HG02763 (cell line): ENCODE data around the gene TIRAP.
A peak's percentile ranks its signal among the peaks of the same experiment; 100 is the strongest.
"Not testable (repeated sequence)": the region's sequence is repeated elsewhere in the genome, so short reads cannot be mapped to it uniquely, and the experiment has no call there.

Experiments used
- ATAC-seq: cut with Tn5 transposase; IDR thresholded peaks from one replicate; pipeline ENCODE4 v1.9.1; 2021; ENCODE audit warnings: mild to moderate bottlenecking, moderate library complexity; ENCODE audit not compliant: unreplicated experiment

Gene TIRAP

DNA sequence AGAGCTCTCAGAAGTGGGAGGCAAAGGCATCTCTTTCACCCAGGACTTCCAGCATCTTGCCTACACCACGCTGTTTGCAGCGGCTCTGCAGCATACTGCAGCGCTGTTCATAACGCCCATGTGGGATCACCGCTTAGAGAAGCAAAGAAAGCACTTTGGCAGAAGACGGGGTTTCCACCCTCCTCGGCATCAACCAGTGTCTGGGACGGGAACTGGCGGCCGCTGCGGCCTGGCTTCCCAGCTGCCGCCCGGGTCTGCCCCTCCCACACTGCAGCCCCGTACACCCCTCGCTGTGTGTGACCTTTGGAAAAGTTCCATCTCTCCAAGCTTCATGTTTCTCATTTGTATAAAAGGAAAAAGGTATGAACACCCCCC, 545 bp upstream of the TIRAP start:
- no peak for ATAC-seq

DNA sequence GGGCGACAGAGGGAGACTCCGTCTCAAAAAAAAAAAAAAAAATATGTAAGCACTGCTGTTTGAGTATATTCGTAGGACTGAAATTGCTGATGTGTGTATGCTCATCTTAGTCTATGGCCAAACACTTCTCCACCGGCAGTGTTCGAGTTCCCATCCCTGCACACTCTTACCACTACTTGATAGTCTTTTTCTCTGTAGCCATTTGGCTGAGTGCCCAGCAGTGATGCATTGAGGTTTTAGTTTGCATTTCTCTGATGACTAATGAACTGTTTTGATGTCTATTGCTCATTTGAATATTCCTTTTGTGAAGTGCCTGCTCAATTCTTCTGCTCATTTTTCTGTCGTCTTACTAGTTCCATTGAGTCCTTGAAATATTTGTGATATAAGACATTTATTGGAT, 1.9 kb downstream of the TIRAP start:
- ATAC-seq, result peak; percentile 68

DNA sequence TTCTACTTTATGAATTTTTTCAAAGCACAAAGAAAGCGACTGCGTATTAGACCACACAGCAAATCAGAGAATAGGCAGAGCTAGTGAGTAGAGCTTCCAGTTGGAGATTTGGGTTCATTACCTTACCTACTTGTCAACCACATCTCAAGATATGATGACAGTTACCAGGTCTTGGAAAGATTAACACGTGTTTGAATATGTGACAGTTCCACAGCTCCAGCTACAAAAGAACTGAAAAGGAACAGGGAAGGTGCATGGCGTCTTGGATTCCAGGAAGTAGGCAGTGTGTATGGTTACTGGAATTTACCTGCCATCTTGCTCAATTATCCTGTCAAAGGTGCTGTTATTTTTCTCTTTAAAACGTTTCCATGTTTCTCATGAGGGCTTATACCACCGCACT, 5.3 kb downstream of the TIRAP start:
- ATAC-seq, result no peak

DNA sequence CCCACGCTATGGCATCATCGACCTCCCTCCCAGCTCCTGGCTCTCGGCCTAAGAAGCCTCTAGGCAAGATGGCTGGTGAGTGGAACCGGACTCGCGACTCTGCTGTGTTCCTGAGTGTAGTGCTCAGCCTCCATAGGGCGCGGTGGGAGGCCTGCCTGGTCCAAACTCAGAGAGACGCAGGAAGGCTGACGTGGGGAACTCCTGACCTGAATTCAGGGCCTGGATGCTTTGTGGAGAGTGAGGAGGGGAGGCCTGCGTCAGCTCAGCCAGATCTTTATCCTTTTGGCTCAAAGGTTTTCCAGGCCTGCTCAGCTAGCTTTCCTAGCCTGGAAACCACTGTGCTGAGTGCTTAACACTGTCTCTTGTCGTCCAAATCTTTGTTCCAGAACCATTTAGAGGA, 8.0 kb downstream of the TIRAP start:
- no peak for ATAC-seq

DNA sequence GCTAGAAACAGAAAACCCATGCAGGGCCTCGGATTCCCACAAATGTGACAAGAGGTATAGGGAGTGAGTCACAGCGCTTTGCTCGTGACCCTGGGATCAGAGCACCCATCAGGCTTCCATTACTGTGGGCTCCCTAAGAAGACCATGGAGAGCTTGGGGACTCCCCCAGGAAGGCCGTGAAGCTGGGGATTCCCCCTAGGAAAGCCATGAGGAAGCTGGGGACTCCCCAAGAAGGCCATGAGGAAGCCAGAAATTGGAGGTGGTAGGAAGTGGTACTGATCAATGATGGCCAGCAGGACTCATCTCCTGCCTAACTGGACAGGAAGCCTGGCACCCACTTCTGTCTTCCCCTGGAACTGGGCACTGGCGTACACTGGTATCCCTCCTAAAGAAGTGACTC, 10.8 kb downstream of the TIRAP start:
- no peak for ATAC-seq

DNA sequence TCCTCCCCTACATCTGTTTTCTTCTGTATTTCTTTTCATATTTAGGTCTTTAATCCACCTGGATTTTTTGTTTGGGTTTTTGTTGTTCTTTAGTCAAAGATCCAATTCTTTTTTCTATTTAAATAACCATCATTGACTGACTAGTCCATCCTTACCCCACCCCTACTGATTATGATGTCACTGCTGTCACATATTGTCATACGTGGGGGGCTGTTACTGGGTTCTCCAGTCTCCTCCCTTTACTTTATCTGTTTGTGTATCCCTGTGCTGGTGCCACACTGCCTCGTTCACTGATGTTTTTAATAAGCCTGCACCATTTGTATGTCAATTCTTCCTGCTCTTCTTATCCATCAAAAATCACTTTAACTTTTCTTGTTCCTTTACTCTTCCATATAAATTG, 14.1 kb downstream of the TIRAP start:
- ATAC-seq, result no peak

DNA sequence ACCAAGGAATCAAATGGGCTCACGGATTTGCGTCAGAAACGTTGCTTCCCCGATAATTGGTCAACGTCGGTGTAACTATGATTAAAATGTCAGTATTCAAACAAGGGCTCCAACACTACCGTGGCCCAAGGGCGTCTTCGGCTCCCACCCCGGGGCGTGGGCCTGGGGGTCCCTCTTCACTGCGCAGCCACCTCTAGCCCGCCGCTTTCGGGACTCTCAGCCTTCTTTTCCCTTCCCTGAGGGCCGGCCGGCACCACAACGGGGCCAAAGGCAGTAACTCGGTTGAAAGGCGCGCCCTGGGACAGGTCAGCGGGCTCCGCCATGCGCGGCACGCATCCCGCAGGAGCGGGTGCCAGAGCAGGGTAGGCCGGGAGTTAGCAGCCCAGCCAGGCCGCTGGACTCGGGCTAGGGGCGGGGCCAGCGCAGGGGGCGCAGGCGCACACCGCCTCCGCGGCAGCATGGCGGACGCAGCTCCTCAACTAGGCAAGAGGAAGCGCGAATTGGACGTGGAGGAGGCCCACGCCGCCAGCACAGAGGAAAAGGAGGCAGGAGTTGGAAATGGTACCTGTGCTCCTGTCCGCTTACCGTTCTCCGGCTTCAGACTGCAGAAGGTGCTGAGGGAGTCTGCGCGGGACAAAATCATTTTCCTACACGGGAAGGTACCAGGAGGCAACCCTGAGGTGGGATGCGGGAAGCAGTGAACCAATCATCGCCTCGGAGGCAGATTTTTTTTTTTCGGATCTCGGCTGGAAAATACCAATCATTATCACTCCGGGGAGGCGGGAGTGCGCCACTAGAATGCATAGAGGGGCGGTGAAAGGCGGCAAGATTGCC, 20.9 kb downstream of the TIRAP start, which contains the start of gene DCPS:
DCPS (plus strand) TSS at position 438 of the 834 bp plus-strand sequence; CDS start at position 459, 21 bp downstream.
- peak; percentile 91 for ATAC-seq

DNA sequence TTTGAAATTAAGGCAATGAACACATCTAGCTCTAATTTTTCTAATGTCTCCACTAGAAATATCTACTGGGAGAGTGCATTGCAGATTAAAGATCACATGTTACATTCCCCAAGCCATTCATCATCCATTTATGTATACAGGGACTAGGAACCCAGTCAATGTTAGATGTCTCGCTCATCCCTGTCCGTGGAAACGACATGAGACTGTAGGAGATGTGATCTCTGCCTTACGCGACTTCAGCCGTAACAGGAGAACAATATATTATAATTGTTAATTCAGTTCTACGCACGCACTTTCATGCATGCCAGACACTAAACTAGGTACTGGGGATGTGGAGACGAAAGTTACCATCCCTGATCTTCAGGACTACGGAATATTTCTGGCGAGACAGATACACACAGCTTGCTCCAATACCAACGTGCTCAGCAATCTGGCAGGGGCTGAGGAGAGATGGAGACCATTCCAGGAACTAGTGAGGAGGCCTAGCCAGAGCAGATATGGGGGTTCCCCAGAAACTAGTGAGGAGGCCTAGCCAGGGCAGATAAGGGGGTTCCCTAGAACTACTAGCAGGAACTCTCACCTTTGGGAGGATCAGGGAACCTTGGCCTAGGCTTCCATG, 21.7 kb downstream of the TIRAP start:
- no peak for ATAC-seq

DNA sequence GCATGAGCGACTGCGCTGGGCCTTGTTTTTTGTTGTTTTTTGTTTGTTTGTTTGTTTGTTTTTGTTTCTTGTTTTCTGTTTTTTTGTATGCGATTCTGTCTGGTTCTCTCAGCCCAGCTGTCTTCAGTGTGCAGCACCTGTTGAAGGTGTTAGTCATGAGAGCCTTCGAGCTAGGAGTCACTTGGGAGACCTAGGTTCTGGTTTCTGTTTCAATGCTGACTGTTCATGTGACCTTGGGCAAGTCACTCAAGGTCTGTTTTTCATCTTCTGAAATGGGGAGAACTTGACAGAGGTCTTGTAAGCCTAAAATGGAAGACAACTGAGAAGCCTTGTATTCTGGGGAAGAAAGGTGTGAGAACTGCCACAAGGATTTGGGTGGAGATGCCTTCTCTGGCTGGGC, 22.8 kb downstream of the TIRAP start:
- peak; percentile 44 for ATAC-seq

DNA sequence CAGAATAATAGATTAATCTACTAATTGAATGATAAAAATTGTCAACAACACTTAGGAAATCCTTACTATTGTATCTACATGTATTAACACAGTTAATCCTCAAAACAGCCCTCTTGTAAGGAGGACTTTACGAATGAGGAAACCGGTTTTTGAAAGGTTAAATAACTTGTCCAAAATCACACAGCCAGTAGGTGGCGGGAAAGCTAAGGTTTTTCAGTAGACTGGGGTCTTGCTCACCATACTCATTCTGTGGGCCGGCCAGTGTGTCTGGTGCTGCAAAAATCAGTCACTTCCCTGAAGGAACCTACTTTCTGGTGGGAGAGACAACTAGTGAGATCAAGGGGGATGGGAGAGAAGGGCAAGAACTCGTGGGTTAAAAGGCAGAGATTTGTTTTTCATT, 24.8 kb downstream of the TIRAP start:
- ATAC-seq, result no peak

DNA sequence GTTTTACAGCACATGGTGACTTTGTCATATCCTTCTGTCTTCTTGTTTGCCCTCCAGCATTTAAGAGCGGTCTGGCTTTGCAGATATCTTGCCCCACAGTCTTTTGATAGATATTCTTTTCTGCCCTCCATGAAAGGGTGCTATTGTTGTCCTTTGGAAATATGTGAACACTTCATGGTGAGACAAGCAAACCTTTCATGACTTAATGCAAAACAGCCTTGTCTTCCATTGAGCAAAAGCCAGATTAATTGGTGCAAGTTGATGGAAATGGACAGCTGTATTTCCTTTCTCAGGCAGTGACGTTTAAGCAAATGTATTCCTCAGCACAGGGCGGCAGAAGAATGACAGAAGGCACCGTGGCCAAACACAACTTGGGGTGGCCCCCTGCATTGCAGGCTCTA, 25.4 kb downstream of the TIRAP start:
- ATAC-seq, result no peak

DNA sequence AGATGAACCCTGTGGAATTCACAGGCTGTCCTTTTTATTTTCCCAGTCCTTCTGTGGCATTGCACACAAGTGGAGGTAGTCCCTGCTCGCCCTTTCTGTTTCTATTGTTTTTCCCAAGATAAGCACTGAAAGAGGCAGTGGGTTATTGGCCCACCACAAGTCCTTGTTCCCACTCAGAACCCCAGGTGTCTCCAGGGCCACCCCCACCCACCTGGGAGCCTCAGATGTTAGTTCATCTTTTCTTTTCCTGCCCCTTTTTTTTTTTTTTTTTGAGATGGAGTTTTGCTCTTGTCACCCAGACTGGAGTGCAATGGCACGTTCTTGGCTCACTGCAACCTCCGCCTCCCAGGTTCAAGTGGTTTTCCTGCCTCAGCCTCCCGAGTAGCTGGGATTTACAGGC, 25.9 kb downstream of the TIRAP start:
- ATAC-seq, result not testable (repeated sequence)

DNA sequence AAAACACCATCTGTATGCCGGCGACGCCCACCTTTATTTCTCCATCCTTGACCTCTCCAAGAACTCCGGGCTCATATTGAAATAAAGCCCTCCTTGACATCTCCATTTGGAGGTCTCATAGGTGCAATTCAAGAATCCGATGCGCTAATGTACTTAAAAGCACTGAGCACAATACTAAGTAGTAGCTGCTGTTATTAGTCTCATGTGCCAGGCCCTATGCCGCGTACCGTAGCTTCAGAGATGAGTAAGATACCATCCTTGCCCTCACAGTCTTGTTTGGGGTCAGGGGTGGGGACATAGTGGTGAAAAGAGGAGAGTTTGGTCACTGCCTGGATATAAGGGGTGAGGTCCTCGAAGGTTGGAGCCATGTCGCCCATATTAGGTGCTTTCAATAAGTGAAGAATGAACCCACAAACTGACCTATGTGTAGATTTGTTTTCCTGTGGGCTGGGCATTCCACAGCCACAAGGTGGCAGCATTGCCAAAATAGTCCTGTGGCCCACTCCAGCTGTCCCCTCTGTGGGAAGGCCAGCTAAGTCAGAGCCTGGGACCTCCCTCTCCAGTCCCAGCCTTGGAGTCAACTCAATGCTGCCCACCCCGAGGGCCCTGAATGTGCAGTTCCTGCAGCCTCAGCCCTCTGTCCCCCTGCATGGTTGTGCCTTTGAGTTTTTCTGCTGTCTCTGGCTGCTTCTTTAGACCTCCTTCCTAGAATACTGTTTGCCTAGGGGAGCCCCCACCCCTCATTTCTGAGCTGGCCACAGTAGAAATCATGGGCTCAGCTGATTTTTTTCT, 27.5 kb downstream of the TIRAP start:
- ATAC-seq, result no peak

DNA sequence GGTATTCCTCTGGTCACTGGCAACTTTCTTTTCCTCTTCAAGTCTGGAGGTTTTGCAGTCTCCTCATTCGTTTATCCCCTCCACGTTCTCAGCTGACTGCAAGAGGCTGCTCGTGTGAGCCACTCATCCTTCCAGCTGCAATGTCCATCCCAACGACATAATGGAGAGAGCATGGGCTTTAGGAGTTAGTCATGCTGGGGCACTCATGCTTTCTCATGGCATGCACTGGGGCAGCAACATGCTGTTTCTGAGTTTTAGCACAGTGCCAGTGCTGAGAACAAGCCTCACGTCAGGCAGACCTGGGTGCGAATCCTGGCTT, 28.1 kb downstream of the TIRAP start:
- no peak for ATAC-seq

DNA sequence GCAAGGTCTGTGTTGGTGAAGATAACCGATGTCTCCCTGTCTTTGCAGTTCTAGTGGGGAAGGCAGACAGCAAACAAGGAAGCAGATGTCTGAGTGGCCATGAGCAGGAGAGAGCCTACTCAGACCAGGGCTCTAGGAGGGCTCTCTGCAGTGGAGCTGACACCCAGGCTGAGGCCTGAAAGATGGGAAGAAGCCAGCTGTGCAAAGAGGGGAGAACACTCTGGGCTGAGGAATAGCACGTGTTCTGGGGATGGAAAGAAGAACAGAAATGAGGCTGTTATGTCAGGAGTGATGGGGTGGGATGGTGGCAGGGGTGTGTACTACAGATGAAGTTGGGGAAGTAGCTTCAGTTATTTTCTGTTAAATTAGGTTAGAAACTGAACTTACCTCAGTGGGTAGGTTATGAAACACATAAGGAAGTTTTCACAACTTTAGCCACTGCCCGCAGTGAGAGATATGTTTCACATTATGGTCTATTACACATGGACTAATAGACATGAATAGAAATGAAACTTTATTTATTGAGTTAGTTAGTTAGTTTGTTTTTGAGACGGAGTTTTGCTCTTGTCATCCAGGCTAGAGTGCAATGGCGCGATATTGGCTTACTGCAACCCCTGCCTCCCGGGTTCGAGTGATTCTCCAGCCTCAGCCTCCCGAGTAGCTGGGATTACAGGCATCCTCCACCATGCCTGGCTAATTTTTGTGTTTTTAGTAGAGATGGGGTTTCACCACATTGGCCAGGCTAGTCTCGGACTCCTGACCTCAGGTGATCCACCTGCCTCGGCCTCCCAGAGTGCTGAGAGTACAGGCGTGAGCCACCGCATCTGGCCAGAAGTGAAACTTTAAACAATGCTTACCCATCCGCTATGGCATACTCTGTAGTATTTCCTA, 28.8 kb downstream of the TIRAP start:
- peak; percentile 70 for ATAC-seq

DNA sequence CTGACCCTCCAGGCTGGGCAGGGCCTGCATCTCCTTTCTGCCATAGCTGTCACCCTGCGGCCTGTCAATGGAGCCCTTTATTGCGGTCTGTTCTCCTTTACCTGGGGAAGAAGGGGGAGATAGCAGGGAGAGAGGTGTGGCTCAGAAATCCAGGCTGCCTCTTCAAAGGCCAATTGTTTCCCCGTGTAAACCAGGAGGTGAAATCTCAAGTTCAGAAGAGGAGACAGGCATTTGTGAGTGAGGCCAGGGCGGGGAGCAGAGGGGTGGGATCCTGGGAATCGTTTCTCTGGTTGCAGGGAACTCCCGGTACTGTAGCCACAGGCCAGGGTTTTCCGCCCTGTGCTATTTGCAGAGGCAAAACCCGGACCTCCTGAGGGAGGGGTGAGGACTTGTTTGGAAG, 30.1 kb downstream of the TIRAP start:
- no peak for ATAC-seq

DNA sequence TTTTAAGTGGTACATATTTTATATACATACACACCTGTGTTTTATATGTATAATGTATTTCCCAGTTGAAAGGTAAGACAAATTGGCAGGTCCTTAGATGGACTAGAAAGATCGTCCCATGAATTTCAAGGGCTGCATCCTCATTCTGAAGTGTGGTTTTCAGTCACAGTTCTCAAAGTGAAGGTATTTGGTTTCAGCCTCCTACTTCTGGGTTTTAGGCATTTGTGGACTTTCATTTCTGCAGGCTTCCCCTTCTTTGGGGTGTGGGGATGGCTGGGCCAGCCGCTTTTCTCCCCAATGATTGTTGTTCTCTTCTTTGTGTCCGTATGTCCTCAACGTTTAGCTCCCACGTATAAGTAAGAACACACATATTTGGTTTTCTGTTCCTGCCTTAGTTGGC, 30.9 kb downstream of the TIRAP start:
- ATAC-seq, result no peak

DNA sequence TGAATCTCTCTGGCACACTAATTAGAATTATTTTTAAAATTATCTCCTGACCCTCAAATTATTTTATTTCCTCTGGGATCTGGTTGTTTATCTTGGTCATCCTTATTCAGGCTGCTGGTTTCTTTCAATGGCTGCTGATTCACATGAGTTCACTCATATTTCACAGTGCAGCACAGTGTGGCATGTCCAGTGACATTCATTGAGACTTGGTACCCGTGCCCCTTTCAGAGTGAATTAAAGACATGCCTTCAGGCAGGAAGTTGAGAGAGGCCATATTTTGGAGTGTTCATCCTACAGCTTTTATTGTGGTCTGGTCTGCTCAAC, 34.5 kb downstream of the TIRAP start:
- ATAC-seq, result no peak

DNA sequence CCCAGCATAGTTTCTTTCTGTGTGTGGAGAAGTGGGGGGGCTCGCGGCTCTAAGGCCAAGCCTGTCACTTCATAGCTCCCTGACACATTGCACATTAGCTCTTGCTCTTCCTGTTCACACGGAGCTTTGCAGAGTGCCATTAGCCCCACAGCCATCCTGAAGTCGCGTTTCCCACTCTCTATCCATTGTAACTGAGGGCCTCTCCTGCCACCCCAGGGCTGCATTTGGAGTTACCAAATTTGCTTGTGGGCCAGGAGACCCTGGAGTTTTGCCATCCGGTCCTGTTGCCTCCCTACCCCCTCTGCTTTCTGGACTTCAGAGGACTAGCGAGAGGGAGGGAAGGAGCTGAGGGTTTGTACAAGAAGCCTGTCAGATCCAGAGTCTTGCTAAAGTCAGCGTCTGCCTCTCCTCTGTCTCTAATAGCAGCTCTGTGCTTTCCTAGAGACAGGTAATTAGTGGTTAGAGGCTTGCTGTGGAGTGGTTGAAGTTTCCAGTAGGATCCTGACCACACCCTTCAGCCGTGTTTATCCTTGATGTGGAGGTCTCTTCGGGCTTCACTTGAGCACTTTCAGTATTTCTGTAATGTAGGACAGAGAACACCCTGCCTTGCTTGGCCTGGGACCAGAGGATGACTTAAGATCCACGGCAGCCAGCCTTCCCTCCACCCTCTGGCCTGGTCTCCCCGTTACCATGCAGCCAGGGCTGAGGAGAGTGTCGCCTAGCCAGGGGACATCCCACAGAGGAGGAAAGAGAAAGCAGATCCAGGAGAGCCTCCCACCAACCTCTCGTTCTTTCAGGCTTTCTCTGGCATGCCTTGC, 35.1 kb downstream of the TIRAP start:
- ATAC-seq, result peak; percentile 29
